Mesenchymal stem cell (in vitro differentiated cells and primary cell): ENCODE results near the gene TPST2.
A peak's percentile ranks its signal among the peaks of the same experiment; 100 is the strongest.

ENCODE experiments used
- DNase-seq: peaks from one replicate; pipeline ENCODE4 v3.0.0-alpha.2; 2013
- H2AFZ ChIP-seq: one replicate; pipeline ENCODE4 v1.6.1; 2013; ENCODE audit warnings: low read depth, mild to moderate bottlenecking, control low read depth, inconsistent platforms, low read length, moderate library complexity
- H2AK5ac ChIP-seq: 2 replicates; pipeline ENCODE4 v1.6.1; 2013; ENCODE audit warnings: low read length, moderate library complexity, mild to moderate bottlenecking, inconsistent platforms; ENCODE audit not compliant: severe bottlenecking
- H2BK120ac ChIP-seq: one replicate; pipeline ENCODE4 v1.6.1; 2013; ENCODE audit warnings: low read depth, mild to moderate bottlenecking, inconsistent platforms, low read length, moderate library complexity
- H2BK12ac ChIP-seq, 2 experiments: one replicate each; pipeline ENCODE4 v1.6.1; 2013; ENCODE audit warnings: inconsistent platforms in 2 of 2, low read length in 2 of 2, mild to moderate bottlenecking in 2 of 2, moderate library complexity in 2 of 2, control low read depth in 1 of 2
- H2BK15ac ChIP-seq: one replicate; pipeline ENCODE4 v1.6.1; 2013; ENCODE audit warnings: mild to moderate bottlenecking, low read depth, inconsistent platforms; ENCODE audit not compliant: poor library complexity, severe bottlenecking
- H2BK5ac ChIP-seq: 2 replicates; pipeline ENCODE4 v1.6.1; 2013; ENCODE audit warnings: low read depth, mild to moderate bottlenecking, low read length, control low read depth, inconsistent platforms; ENCODE audit not compliant: poor library complexity, severe bottlenecking
- H3K14ac ChIP-seq, 2 experiments: one replicate each; pipeline ENCODE4 v1.6.1; 2013; ENCODE audit warnings: inconsistent platforms in 2 of 2, low read length in 2 of 2, control low read depth in 1 of 2, mild to moderate bottlenecking in 1 of 2, moderate library complexity in 1 of 2
- H3K18ac ChIP-seq, 2 experiments: one replicate each; pipeline ENCODE4 v1.6.1; 2013; ENCODE audit warnings: inconsistent platforms in 2 of 2, low read length in 2 of 2, control low read depth in 1 of 2, low read depth in 1 of 2, mild to moderate bottlenecking in 1 of 2
- H3K23ac ChIP-seq, 2 experiments: one replicate each; pipeline ENCODE4 v1.6.1; 2013; ENCODE audit warnings: inconsistent platforms in 2 of 2, low read length in 2 of 2, mild to moderate bottlenecking in 2 of 2, moderate library complexity in 2 of 2, control low read depth in 1 of 2
- H3K27ac ChIP-seq: 2 replicates; pipeline ENCODE4 v1.5.1; 2013; ENCODE audit warnings: mild to moderate bottlenecking, moderate library complexity, low read length, control low read depth, inconsistent platforms; ENCODE audit not compliant: poor library complexity, severe bottlenecking
- H3K27me3 ChIP-seq, 2 experiments: 2 replicates each; pipeline versions ENCODE4 v1.6.1 to v1.7.0; 2013; ENCODE audit warnings: low read length in 2 of 2, mild to moderate bottlenecking in 2 of 2, moderate library complexity in 2 of 2, control low read depth in 1 of 2, inconsistent platforms in 1 of 2; ENCODE audit not compliant: control insufficient read depth in 1 of 2, insufficient read depth in 1 of 2
- H3K36me3 ChIP-seq, 2 experiments: 2 replicates each; pipeline versions ENCODE4 v1.6.1 to v1.7.0; 2013; ENCODE audit warnings: low read length in 2 of 2, control low read depth in 1 of 2, inconsistent platforms in 1 of 2, low read depth in 1 of 2, mild to moderate bottlenecking in 1 of 2; ENCODE audit not compliant: insufficient read depth in 2 of 2, control insufficient read depth in 1 of 2
- H3K4ac ChIP-seq, 2 experiments: one replicate each; pipeline ENCODE4 v1.6.1; 2013; ENCODE audit warnings: inconsistent platforms in 2 of 2, low read length in 2 of 2, mild to moderate bottlenecking in 2 of 2, moderate library complexity in 2 of 2, control low read depth in 1 of 2, low read depth in 1 of 2
- H3K4me1 ChIP-seq: 2 replicates; pipeline ENCODE4 v1.6.1; 2013; ENCODE audit warnings: low read depth, low read length, control low read depth; ENCODE audit not compliant: control insufficient read depth, insufficient read depth
- H3K4me2 ChIP-seq: 2 replicates; pipeline ENCODE4 v1.6.1; 2013; ENCODE audit warnings: low read length, mild to moderate bottlenecking, inconsistent platforms; ENCODE audit not compliant: poor library complexity, severe bottlenecking
- H3K4me3 ChIP-seq, 2 experiments: 2 replicates each; pipeline versions ENCODE4 v1.5.1 to v1.7.0; 2013; ENCODE audit warnings: low read length in 2 of 2, mild to moderate bottlenecking in 2 of 2, control low read depth in 1 of 2, low read depth in 1 of 2; ENCODE audit not compliant: insufficient read depth in 1 of 2
- H3K79me1 ChIP-seq: replicated peaks from 2 replicates; pipeline ENCODE4 v1.6.1; 2013; ENCODE audit warnings: mild to moderate bottlenecking, control low read depth, low read length, inconsistent platforms; ENCODE audit not compliant: poor library complexity, severe bottlenecking
- H3K9ac ChIP-seq: 2 replicates; pipeline ENCODE4 v1.7.0; 2013; ENCODE audit warnings: mild to moderate bottlenecking, low read length, moderate library complexity
- H3K9me3 ChIP-seq: 2 replicates; pipeline ENCODE4 v1.7.0; 2013; ENCODE audit warnings: mild to moderate bottlenecking, low read length; ENCODE audit not compliant: control insufficient read depth
- H4K8ac ChIP-seq: one replicate; pipeline ENCODE4 v1.6.1; 2013; ENCODE audit warnings: inconsistent platforms, mild to moderate bottlenecking, low read length, moderate library complexity
- H4K91ac ChIP-seq: one replicate; pipeline ENCODE4 v1.6.1; 2013; ENCODE audit warnings: mild to moderate bottlenecking, low read length, inconsistent platforms
- WGBS: methylation state at CpG from one replicate; pipeline ENCODE4 v1.1.7; 2013; ENCODE audit warnings: mixed read lengths; 5-methylcytosine and 5-hydroxymethylcytosine counted together

Gene TPST2

DNA sequence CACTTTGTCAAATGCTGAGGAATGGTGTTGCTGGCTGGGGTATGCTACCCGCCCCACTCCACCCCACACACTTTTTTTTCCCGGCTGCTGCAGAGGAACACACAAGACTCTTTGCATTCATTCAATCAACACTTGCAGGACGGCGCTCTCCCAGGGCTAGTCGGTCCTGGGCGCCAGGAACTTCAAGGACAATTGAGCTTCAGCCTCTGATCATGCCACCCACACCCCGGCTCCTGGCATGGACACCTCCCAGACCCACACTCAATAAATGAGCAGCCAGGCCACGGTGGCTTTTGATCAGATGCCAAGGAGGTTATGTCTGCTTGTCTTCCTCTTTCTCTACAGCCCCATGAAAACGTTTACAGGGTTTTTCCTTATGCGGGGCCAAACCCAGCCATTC is 19.8 kb downstream of the TPST2 start:
- no peak overlapping the region for H2BK120ac ChIP-seq
- H2BK15ac ChIP-seq, result no peak overlapping the region
- H3K79me1 ChIP-seq, result peaks cover 48% of the 10 kb centered on the region
- no peak for DNase-seq
- no peak overlapping the region for H2AK5ac ChIP-seq
- no peak overlapping the region for H3K4ac ChIP-seq
- H3K9ac ChIP-seq, result no peak overlapping the region
- H2BK5ac ChIP-seq, result no peak overlapping the region
- no peak overlapping the region for H3K27ac ChIP-seq
- no peaks in the 10 kb centered on the region for H3K9me3 ChIP-seq
- H3K4me1 ChIP-seq, result peaks cover 16% of the 10 kb centered on the region
- WGBS, result 89% methylated on average over 10 of the region's 10 CpGs
- peaks cover 0 to 2% of the 10 kb centered on the region in 2 experiments for H3K36me3 ChIP-seq
- H3K14ac ChIP-seq, result no peak overlapping the region
- no peak overlapping the region for H3K23ac ChIP-seq
- no peak overlapping the region for H4K91ac ChIP-seq
- no peak overlapping the region for H3K4me2 ChIP-seq
- H2AFZ ChIP-seq, result no peak overlapping the region
- H3K27me3 ChIP-seq, result no peaks in the 10 kb centered on the region
- H4K8ac ChIP-seq, result no peak overlapping the region
- H2BK12ac ChIP-seq, result peak overlapping the region in 1 of 2 experiments; percentile 33
- H3K4me3 ChIP-seq, result no peak overlapping the region
- H3K18ac ChIP-seq, result no peak overlapping the region

DNA sequence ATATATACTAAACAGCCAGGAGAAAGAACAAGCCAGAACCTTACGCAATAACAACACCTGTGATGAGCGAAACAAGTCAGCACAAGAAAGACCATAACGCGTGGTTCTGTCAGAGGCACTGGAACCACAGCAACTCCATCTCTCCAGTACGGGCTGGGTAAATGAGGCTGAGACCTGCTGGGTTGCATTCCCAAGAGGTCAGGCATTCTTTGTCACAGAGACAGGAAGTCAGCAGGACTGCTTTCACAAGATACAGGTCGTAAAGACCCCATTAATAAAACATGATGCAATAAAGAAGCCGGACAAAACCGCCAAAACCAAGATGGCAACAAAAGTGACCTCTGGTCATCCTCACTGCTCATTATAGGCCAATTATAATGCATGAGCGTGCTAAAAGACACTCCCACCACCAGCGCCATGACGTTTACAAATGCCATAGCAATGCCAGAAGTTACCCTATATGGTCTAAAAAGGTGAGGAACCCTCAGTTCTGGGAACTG is 21.7 kb downstream of the TPST2 start:
- no peak overlapping the region for H2BK120ac ChIP-seq
- H2BK12ac ChIP-seq, result no peak overlapping the region
- H2BK5ac ChIP-seq, result no peak overlapping the region
- no peak overlapping the region for H2AFZ ChIP-seq
- no peaks in the 10 kb centered on the region for H3K27me3 ChIP-seq
- peak overlapping the region; percentile 89 for H2BK15ac ChIP-seq
- H2AK5ac ChIP-seq, result no peak overlapping the region
- no peak overlapping the region for H3K4me2 ChIP-seq
- peak; percentile 69 for DNase-seq
- no peaks in the 10 kb centered on the region for H3K9me3 ChIP-seq
- H3K14ac ChIP-seq, result no peak overlapping the region
- peaks cover 19% of the 10 kb centered on the region for H3K4me1 ChIP-seq
- 51% methylated on average over 11 of the region's 11 CpGs for WGBS
- H3K23ac ChIP-seq, result no peak overlapping the region
- H3K4me3 ChIP-seq, result no peak overlapping the region
- H3K36me3 ChIP-seq, result peaks cover 0 to 12% of the 10 kb centered on the region in 2 experiments
- H3K9ac ChIP-seq, result no peak overlapping the region
- peaks cover 54% of the 10 kb centered on the region for H3K79me1 ChIP-seq
- no peak overlapping the region for H3K18ac ChIP-seq
- H4K91ac ChIP-seq, result no peak overlapping the region
- H4K8ac ChIP-seq, result peak overlapping the region; percentile 54
- no peak overlapping the region for H3K4ac ChIP-seq
- H3K27ac ChIP-seq, result no peak overlapping the region

- no peak overlapping the region for H3K4ac ChIP-seq
- no peak overlapping the region for H4K91ac ChIP-seq
- H2AK5ac ChIP-seq, result no peak overlapping the region
- no peak overlapping the region for H3K4me2 ChIP-seq
- no peak overlapping the region for H3K14ac ChIP-seq
- H2AFZ ChIP-seq, result no peak overlapping the region
- H3K18ac ChIP-seq, result no peak overlapping the region
- peaks cover 0 to 12% of the 10 kb centered on the region in 2 experiments for H3K36me3 ChIP-seq
- H2BK5ac ChIP-seq, result no peak overlapping the region
- WGBS, result no CpG with 5 or more reads among the region's 2 CpGs
- H3K9ac ChIP-seq, result no peak overlapping the region
- H3K9me3 ChIP-seq, result no peaks in the 10 kb centered on the region
- H3K23ac ChIP-seq, result no peak overlapping the region
- no peak overlapping the region for H2BK15ac ChIP-seq
- no peak overlapping the region for H3K4me3 ChIP-seq
- H3K79me1 ChIP-seq, result peaks cover 58% of the 10 kb centered on the region
- no peak overlapping the region for H3K27ac ChIP-seq
- no peak overlapping the region for H4K8ac ChIP-seq
- no peak overlapping the region for H2BK120ac ChIP-seq
- H2BK12ac ChIP-seq, result no peak overlapping the region
- no peaks in the 10 kb centered on the region for H3K27me3 ChIP-seq
- H3K4me1 ChIP-seq, result peaks cover 18% of the 10 kb centered on the region
- no peak for DNase-seq
These were observed 22.3 kb downstream of the TPST2 start for GRCh38 chr22:26567610-26568009.

GRCh38 chr22:26566994-26567393 is 22.9 kb downstream of the TPST2 start:
- H3K14ac ChIP-seq, result no peak overlapping the region
- H2BK120ac ChIP-seq, result no peak overlapping the region
- no peak overlapping the region for H3K4ac ChIP-seq
- no peak overlapping the region for H3K4me3 ChIP-seq
- H3K4me1 ChIP-seq, result peaks cover 18% of the 10 kb centered on the region
- DNase-seq, result no peak
- no peak overlapping the region for H4K8ac ChIP-seq
- H2BK15ac ChIP-seq, result no peak overlapping the region
- no peak overlapping the region for H3K4me2 ChIP-seq
- no peak overlapping the region for H2AK5ac ChIP-seq
- no peaks in the 10 kb centered on the region for H3K27me3 ChIP-seq
- WGBS, result 97% methylated on average over 3 of the region's 3 CpGs
- H4K91ac ChIP-seq, result no peak overlapping the region
- no peaks in the 10 kb centered on the region for H3K9me3 ChIP-seq
- H2AFZ ChIP-seq, result no peak overlapping the region
- no peak overlapping the region for H2BK12ac ChIP-seq
- H3K18ac ChIP-seq, result no peak overlapping the region
- no peak overlapping the region for H2BK5ac ChIP-seq
- H3K79me1 ChIP-seq, result peaks cover 58% of the 10 kb centered on the region
- H3K9ac ChIP-seq, result no peak overlapping the region
- no peak overlapping the region for H3K23ac ChIP-seq
- H3K27ac ChIP-seq, result no peak overlapping the region
- H3K36me3 ChIP-seq, result peaks cover 0 to 12% of the 10 kb centered on the region in 2 experiments
